ENCODE measurements around the gene ZNF687.

GRCh38 chr1:151254217-151255213 lies 27.6 kb upstream of the ZNF687 start, which contains the start of gene PSMD4:
- TF ChIP-seq CTCF (IDR thresholded peaks at IDR 0.05; ENCODE audit: low read depth, low read length) (no peak), EZH2phosphoT487 (IDR thresholded peaks at IDR 0.05; ENCODE audit: low read depth) (no peak)

All from OCI-LY3 (cell line).